SK-N-SH (cell line): ENCODE measurements around the gene PGGHG. TPM values are rescaled to one million over a fixed set of nuclear protein-coding genes. Genes with fewer than 3 reads are reported as not detected.
A peak's percentile ranks its signal among the peaks of the same experiment; 100 is the strongest.

Experiments
- CTCF ChIA-PET: fragments of 300-600, 350-600 bp; formaldehyde crosslinking; extraction: SDS; loops from one replicate; lab custom pipeline; 2021; lab: Yijun Ruan, JAX
- POLR2A ChIA-PET: fragments of 350-600 bp; sonication (Branson Sonifier 250); formaldehyde crosslinking; extraction: SDS; loops from one replicate; lab custom pipeline; 2020; ENCODE audit warnings: antibody characterized with exemption, inconsistent platforms; lab: Yijun Ruan, JAX
- DNase-seq: peaks from one replicate; pipeline ENCODE4 v3.0.0; 2012
- H2AFZ ChIP-seq: fragments of 200-600 bp; sonication (generic); 2 replicates; pipeline ENCODE4 v1.8.1; 2016; ENCODE audit warnings: antibody characterized with exemption, mild to moderate bottlenecking, low read depth
- H3F3A ChIP-seq: fragments of 200-600 bp; sonication (generic); replicated peaks from 2 replicates; pipeline ENCODE3; 2016; ENCODE audit warnings: antibody characterized with exemption, mild to moderate bottlenecking; ENCODE audit not compliant: insufficient read depth
- H3K27ac ChIP-seq, 2 experiments: fragments of 200-500 bp in 1 of 2; fragments of 200-600 bp in 1 of 2; sonication (Bioruptor generic) in 1 of 2; sonication (generic), shearing (Covaris generic) in 1 of 2; 2 replicates each; pipeline versions ENCODE4 v1.5.1 to v1.6.1; 2014 to 2016; ENCODE audit warnings: low read depth in 2 of 2, inconsistent platforms in 1 of 2, low read length in 1 of 2, mild to moderate bottlenecking in 1 of 2, mixed read lengths in 1 of 2
- H3K27me3 ChIP-seq: fragments of 200-600 bp; sonication (generic), shearing (Covaris generic); 2 replicates; pipeline ENCODE4 v1.6.1; 2016; ENCODE audit warnings: mixed run types; ENCODE audit not compliant: insufficient read depth
- H3K36me3 ChIP-seq, 2 experiments: fragments of 200-500 bp in 1 of 2; fragments of 200-600 bp in 1 of 2; sonication (Bioruptor generic) in 1 of 2; sonication (generic) in 1 of 2; replicated peaks in 1 of 2; 2 replicates each; pipeline versions ENCODE3 to v1.5.1; 2014 to 2016; ENCODE audit warnings: low read length in 1 of 2, mild to moderate bottlenecking in 1 of 2; ENCODE audit not compliant: insufficient read depth in 2 of 2, control insufficient read depth in 1 of 2
- H3K4me1 ChIP-seq, 2 experiments: fragments of 200-500 bp in 1 of 2; fragments of 200-600 bp in 1 of 2; sonication (Bioruptor generic) in 1 of 2; sonication (generic), shearing (Covaris generic) in 1 of 2; 2 replicates each; pipeline versions ENCODE4 v1.5.1 to v1.6.1; 2014 to 2016; ENCODE audit warnings: low read depth in 1 of 2, low read length in 1 of 2, mixed run types in 1 of 2; ENCODE audit not compliant: insufficient read depth in 2 of 2, control insufficient read depth in 1 of 2
- H3K4me2 ChIP-seq: fragments of 200-600 bp; sonication (generic), shearing (Covaris generic); 2 replicates; pipeline ENCODE4 v1.6.1; 2017; ENCODE audit warnings: mixed run types
- H3K4me3 ChIP-seq, 2 experiments: fragments of 200-500 bp in 1 of 2; fragments of 200-600 bp in 1 of 2; sonication (Bioruptor generic) in 1 of 2; sonication (generic), shearing (Covaris generic) in 1 of 2; 2 replicates each; pipeline versions ENCODE4 v1.5.1 to v1.8.1; 2014 to 2016; ENCODE audit warnings: low read depth in 2 of 2, inconsistent platforms in 1 of 2, low read length in 1 of 2, mild to moderate bottlenecking in 1 of 2, mixed read lengths in 1 of 2, moderate library complexity in 1 of 2
- H3K79me2 ChIP-seq: fragments of 200-600 bp; sonication (generic); 2 replicates; pipeline ENCODE4 v1.8.1; 2017; ENCODE audit warnings: mild to moderate bottlenecking; ENCODE audit not compliant: insufficient read depth
- H3K9ac ChIP-seq: fragments of 200-600 bp; sonication (generic); 2 replicates; pipeline ENCODE4 v1.6.1; 2017; ENCODE audit warnings: mixed run types
- H3K9me2 ChIP-seq: fragments of 200-600 bp; sonication (generic); 2 replicates; pipeline ENCODE4 v1.6.1; 2017; ENCODE audit warnings: mixed run types
- H3K9me3 ChIP-seq: fragments of 200-600 bp; sonication (generic); 2 replicates; pipeline ENCODE4 v1.6.1; 2017; ENCODE audit warnings: mixed run types, mild to moderate bottlenecking, moderate library complexity
- H4K20me1 ChIP-seq: fragments of 200-600 bp; sonication (generic); 2 replicates; pipeline ENCODE4 v1.6.1; 2017; ENCODE audit warnings: mild to moderate bottlenecking, mixed run types; ENCODE audit not compliant: insufficient read depth
- ELF1 ChIP-seq: IDR thresholded peaks from 2 replicates; pipeline ENCODE4 v1.4.0; 2012
- GABPA ChIP-seq: IDR thresholded peaks from 2 replicates; pipeline ENCODE4 v1.4.0; 2012; ENCODE audit warnings: low read depth, mild to moderate bottlenecking
- MXI1 ChIP-seq: IDR thresholded peaks from 2 replicates; pipeline ENCODE4 v1.6.1; 2012; ENCODE audit warnings: mild to moderate bottlenecking, low read depth, low read length, improper control_type of control experiment
- RAD21 ChIP-seq: IDR thresholded peaks from 2 replicates; pipeline ENCODE4 v1.6.1; 2012; ENCODE audit warnings: mild to moderate bottlenecking, low read length
- REST ChIP-seq: IDR thresholded peaks from 2 replicates; pipeline ENCODE4 v1.6.1; 2012; ENCODE audit warnings: mild to moderate bottlenecking, low read depth, low read length, moderate library complexity
- TCF12 ChIP-seq: IDR thresholded peaks from 2 replicates; pipeline ENCODE4 v1.4.0; 2012
- USF1 ChIP-seq: IDR thresholded peaks from 2 replicates; pipeline ENCODE4 v1.4.0; 2012; ENCODE audit warnings: low read depth, borderline replicate concordance
- WGBS: methylation state at CpG from one replicate; pipeline ENCODE4 v1.1.6; 2017; ENCODE audit warnings: low lambda C conversion rate; 5-methylcytosine and 5-hydroxymethylcytosine counted together
- polyA plus RNA-seq, 3 experiments: library from polyadenylated mRNA; depleted of rRNA; stranded (reverse); fragments of >200 nt; gene quantifications; 2 replicates each; pipeline ENCODE4 v1.2.3, GENCODE V29; 2012

PGGHG gene
- polyA plus RNA-seq, 1 of the 3 experiments (the other 2 are of a cell fraction): 19.9 TPM

- CTCF ChIA-PET: interaction anchor here (4.1 kb wide), 1 partner anchor 31 kb away, joined by 16 read pairs; no protein-coding TSS in a partner anchor
Observed at GRCh38 chr11:282171-282570, 6.8 kb upstream of the PGGHG start.

GRCh38 chr11:282630-283360 lies 6.1 kb upstream of the PGGHG start:
- Histone ChIP-seq H3K9ac (no peak overlapping the region), H3K79me2 (no peaks in the 10 kb centered on the region), H3K36me3 (no peaks in the 10 kb centered on the region), H3K9me3 (no peaks in the 10 kb centered on the region), H3K4me1 (peaks cover 0 to under 1% of the 10 kb centered on the region in 2 experiments; a peak in 1 of 4 replicates), H3K4me2 (no peak overlapping the region), H2AFZ (no peak overlapping the region), H3K27ac (no peak overlapping the region), H3K9me2 (no peaks in the 10 kb centered on the region), H3K27me3 (peaks cover 51% of the 10 kb centered on the region), H3K4me3 (no peak overlapping the region), H4K20me1 (no peaks in the 10 kb centered on the region), H3F3A (no peaks in the 10 kb centered on the region)
- ChIA-PET POLR2A (no interaction called here), CTCF (interaction anchor here (1.4 to 1.9 kb wide), 2 partner anchors 8 to 32 kb away, joined by 6 to 9 read pairs; no protein-coding TSS in a partner anchor)
- TF ChIP-seq TCF12: no peak
- TF ChIP-seq RAD21: no peak
- no peak for TF ChIP-seq USF1
- TF ChIP-seq ELF1: no peak
- TF ChIP-seq REST: no peak
- no peak for TF ChIP-seq GABPA
- WGBS: 40% methylated on average over 12 of the region's 13 CpGs
- peak; percentile 40 for DNase-seq

More at GRCh38 chr11:282171-282570, 6.8 kb upstream of the PGGHG start:
- H3K4me1 ChIP-seq: no peaks in the 10 kb centered on the region
- no peak overlapping the region for H3K27ac ChIP-seq
- no peaks in the 10 kb centered on the region for H3K79me2 ChIP-seq
- TF ChIP-seq MXI1: no peak
- POLR2A ChIA-PET: no interaction called here
- no peaks in the 10 kb centered on the region for H3K9me2 ChIP-seq
- H3K9ac ChIP-seq: no peak overlapping the region
- no peaks in the 10 kb centered on the region for H3F3A ChIP-seq
- no peak overlapping the region for H3K4me2 ChIP-seq
- H3K4me3 ChIP-seq: no peak overlapping the region
- H4K20me1 ChIP-seq: no peaks in the 10 kb centered on the region
- no peaks in the 10 kb centered on the region for H3K9me3 ChIP-seq
- no peaks in the 10 kb centered on the region for H3K36me3 ChIP-seq
- DNase-seq: peak; percentile 25
- H2AFZ ChIP-seq: no peak overlapping the region
- peaks cover 56% of the 10 kb centered on the region for H3K27me3 ChIP-seq
- 5% methylated on average over 4 of the region's 4 CpGs for WGBS
